SH-SY5Y (cell line): ENCODE results near the gene GNLY.

Experiments used
- GATA2 ChIP-seq: IDR thresholded peaks from 2 replicates; pipeline ENCODE4 v1.6.1; 2011; ENCODE audit warnings: mild to moderate bottlenecking, low read depth, low read length
- GATA3 ChIP-seq: IDR thresholded peaks from 2 replicates; pipeline ENCODE4 v1.6.1; 2011; ENCODE audit warnings: low read depth, mild to moderate bottlenecking, low read length, moderate library complexity

DNA sequence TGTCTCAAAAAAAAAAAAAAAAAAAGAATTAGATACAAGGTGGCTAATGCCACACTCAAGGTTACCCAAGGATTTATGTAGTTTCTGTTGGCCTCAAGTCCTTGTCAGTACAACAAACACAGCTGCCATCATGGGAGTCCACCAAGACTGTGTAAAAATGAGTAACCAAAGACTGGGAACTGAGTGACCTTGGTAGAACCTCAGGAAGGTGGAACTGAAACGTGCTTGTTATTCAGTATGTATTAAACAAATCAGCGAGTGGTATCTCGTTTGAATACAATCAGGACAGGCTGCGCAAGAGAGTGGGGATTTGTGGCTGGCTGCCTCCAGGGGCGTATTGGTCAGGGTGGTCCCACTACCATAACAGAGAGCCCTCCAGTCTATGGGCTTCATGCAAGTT is 24.6 kb upstream of the GNLY start:
- TF ChIP-seq GATA3 = no peak
- no peak for TF ChIP-seq GATA2
